A673 (cell line): ENCODE results near the gene CEBPA.
A peak's percentile ranks its signal among the peaks of the same experiment; 100 is the strongest.

ENCODE experiments used
- EZH2 ChIP-seq: fragments of 200-600 bp; sonication (generic); IDR thresholded peaks from 2 replicates; pipeline ENCODE4 v1.6.1; 2017; ENCODE audit warnings: borderline replicate concordance, low read depth, mild to moderate bottlenecking, mixed read lengths, antibody characterized with exemption, low read length; ENCODE audit not compliant: poor library complexity, severe bottlenecking
- TF ChIP-seq, protein P1 (sequence below): fragments of 300-800, 200-600 bp; sonication (generic); conservative IDR thresholded peaks from 2 replicates; pipeline ENCODE4 v1.5.1; 2017; ENCODE audit warnings: low read depth, mild to moderate bottlenecking, antibody characterized with exemption, low read length, moderate library complexity, mixed read lengths

- TF ChIP-seq, protein P1, sequence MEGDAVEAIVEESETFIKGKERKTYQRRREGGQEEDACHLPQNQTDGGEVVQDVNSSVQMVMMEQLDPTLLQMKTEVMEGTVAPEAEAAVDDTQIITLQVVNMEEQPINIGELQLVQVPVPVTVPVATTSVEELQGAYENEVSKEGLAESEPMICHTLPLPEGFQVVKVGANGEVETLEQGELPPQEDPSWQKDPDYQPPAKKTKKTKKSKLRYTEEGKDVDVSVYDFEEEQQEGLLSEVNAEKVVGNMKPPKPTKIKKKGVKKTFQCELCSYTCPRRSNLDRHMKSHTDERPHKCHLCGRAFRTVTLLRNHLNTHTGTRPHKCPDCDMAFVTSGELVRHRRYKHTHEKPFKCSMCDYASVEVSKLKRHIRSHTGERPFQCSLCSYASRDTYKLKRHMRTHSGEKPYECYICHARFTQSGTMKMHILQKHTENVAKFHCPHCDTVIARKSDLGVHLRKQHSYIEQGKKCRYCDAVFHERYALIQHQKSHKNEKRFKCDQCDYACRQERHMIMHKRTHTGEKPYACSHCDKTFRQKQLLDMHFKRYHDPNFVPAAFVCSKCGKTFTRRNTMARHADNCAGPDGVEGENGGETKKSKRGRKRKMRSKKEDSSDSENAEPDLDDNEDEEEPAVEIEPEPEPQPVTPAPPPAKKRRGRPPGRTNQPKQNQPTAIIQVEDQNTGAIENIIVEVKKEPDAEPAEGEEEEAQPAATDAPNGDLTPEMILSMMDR: peak; percentile 36; the same call in 1 of the 2 replicates
- peak; percentile 18 for TF ChIP-seq EZH2
These were observed at the start of gene CEBPA for GRCh38 chr19:33302175-33302973.
